ENCODE results near the gene CCDC171. TPM values are rescaled to one million over a fixed set of nuclear protein-coding genes. Genes with fewer than 3 reads are reported as not detected.

The CCDC171 gene
- total and polyA plus RNA-seq, 8 donors: 1.5 to 3.7 (median 2.7) TPM

DNA sequence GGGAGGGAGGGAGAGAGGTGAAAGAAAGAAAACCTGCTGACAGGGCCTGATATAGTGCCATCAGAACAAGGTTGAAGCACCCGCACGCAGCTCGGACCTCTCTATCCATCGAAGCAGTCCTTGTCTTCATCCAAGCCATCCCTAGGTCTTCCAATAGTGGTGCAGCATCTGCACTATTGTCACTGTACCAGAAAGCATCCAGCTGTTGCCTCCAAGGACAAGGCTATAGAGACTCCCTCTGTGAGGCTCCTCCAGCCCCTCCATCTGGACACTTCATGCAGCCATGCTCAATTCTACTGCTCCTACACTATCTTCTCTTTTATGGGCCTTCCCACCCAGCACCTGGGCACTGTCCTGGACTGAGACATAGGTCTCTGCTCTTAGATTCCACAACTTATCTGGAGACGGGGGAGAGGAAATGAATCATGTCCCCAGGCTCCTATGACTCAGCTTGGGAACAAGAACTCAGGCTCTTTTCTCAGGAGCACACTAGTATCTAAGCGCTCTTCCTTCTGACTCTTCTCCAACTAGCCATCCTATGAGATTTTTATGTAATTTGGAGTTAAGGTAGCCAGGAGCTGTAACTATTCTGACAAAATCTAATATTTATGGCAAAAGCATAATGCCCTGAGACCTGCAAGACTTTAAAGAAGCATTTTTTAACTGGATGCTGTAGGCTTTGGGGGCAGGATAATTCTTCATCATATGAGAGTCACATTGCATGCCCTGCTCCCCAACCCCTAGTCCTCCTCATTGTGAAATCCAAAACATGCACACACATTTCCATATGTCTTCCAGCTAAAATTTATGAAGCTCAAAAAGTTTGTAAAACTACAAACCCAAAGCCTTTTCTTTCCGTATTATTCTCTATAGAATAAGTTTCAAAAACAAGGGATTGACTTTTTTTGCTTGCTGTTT, 446.8 kb downstream of the CCDC171 start:
- FAIRE-seq: no peak
- 84 to 87% methylated on average over 7 of the region's 7 CpGs for WGBS, 2 donors
- no peak for DNase-seq
- H3K9me3 ChIP-seq: no peaks in the 10 kb centered on the region
- intact Hi-C loops (cut with DNase I): no loop called here
- peak in 2 of 4 donors; percentile 25 to 73 for ATAC-seq
- H3K4me3 ChIP-seq: no peak overlapping the region
- H3K27ac ChIP-seq: no peak overlapping the region
- no peaks in the 10 kb centered on the region for H3K36me3 ChIP-seq
- H3K4me1 ChIP-seq: no peaks in the 10 kb centered on the region
- no peaks in the 10 kb centered on the region for H3K27me3 ChIP-seq
- TF ChIP-seq, protein P1, sequence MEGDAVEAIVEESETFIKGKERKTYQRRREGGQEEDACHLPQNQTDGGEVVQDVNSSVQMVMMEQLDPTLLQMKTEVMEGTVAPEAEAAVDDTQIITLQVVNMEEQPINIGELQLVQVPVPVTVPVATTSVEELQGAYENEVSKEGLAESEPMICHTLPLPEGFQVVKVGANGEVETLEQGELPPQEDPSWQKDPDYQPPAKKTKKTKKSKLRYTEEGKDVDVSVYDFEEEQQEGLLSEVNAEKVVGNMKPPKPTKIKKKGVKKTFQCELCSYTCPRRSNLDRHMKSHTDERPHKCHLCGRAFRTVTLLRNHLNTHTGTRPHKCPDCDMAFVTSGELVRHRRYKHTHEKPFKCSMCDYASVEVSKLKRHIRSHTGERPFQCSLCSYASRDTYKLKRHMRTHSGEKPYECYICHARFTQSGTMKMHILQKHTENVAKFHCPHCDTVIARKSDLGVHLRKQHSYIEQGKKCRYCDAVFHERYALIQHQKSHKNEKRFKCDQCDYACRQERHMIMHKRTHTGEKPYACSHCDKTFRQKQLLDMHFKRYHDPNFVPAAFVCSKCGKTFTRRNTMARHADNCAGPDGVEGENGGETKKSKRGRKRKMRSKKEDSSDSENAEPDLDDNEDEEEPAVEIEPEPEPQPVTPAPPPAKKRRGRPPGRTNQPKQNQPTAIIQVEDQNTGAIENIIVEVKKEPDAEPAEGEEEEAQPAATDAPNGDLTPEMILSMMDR (IDR thresholded peaks at IDR 0.05): no peak

DNA sequence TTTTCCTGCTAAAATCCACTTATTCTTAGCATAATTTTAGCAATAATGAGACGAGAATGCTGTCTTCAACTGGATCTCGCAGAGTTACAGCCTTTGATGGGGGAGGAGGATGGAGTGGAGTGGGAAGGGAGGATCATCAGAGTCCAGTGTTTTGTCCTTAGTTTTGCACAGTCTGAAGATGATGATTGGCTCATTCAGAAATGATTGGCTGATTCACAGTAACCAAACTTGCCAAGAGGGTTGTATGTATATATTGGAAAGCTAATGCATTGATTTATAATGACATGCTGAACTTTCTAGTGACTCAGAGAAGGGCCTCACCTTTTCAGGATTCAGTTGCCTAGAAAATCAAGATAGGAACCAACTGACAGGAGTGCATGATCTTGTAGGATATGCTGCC, 448.0 kb downstream of the CCDC171 start:
- ATAC-seq: no peak
- 89 to 94% methylated on average over 2 of the region's 2 CpGs for WGBS, 2 donors

DNA sequence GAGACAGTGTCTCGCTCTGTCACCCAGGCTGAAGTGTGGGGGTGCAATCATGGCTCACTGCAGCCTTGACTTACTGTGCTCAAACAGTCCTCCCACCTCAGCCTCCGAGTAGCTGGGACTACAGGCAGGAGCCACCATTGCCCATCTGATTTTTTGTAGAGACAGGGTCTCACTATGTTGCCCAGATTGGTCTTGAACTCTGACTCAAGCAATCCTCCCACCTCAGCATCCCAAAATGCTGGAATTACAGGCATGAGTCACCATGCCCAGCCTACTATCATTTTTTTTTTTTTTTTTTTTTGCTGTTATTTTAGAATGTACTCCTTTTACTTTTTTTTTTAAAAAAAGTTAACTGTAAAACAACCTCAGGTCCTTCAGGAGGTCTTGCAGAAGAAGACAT, 449.0 kb downstream of the CCDC171 start:
- 87 to 88% methylated on average over 2 of the region's 2 CpGs for WGBS, 2 donors
- DNase-seq (no peak), FAIRE-seq (no peak), ATAC-seq (no peak)
- TF ChIP-seq, protein P1 (IDR thresholded peaks at IDR 0.05): no peak
- no peak overlapping the region for H3K27ac ChIP-seq
- H3K4me1 ChIP-seq: no peaks in the 10 kb centered on the region
- H3K27me3 ChIP-seq: no peaks in the 10 kb centered on the region
- peaks cover 0 to 3% (median 0%) of the 10 kb centered on the region in 4 donors for H3K9me3 ChIP-seq
- intact Hi-C loops (cut with DNase I): no loop called here
- no peaks in the 10 kb centered on the region for H3K36me3 ChIP-seq
- no peak overlapping the region for H3K4me3 ChIP-seq

More for the DNA sequence above, 448.0 kb downstream of the CCDC171 start:
- no peak overlapping the region for H3K27ac ChIP-seq
- DNase-seq: no peak
- H3K36me3 ChIP-seq: no peaks in the 10 kb centered on the region
- no peak for FAIRE-seq
- H3K4me1 ChIP-seq: no peaks in the 10 kb centered on the region
- intact Hi-C loops (cut with DNase I): no loop called here
- no peak overlapping the region for H3K4me3 ChIP-seq
- H3K27me3 ChIP-seq: no peaks in the 10 kb centered on the region
- peaks cover 0 to 3% (median 0%) of the 10 kb centered on the region in 4 donors for H3K9me3 ChIP-seq
- TF ChIP-seq, protein P1 (IDR thresholded peaks at IDR 0.05): no peak

DNA sequence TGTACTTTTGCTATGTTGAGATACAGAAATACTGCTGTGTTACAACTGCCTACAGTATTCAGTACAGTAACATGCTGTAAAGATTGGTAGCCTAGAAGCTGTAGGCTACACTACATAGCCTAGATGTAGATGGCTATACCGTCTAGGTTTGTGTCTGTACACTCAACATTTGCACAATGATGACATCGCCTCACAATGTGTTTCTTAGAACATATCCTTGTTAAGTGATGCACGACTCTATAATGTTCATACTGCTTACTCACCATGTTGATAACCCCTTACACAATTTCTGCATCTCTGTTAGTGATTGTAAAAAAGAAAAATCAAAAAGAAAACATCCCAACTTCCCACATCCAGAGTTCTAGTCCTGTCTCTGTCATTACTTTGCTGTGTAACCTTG, 450.0 kb downstream of the CCDC171 start:
- H3K36me3 ChIP-seq: no peaks in the 10 kb centered on the region
- no peaks in the 10 kb centered on the region for H3K4me1 ChIP-seq
- TF ChIP-seq, protein P1 (IDR thresholded peaks at IDR 0.05): no peak
- H3K9me3 ChIP-seq: peaks cover 0 to 3% (median 0%) of the 10 kb centered on the region in 4 donors
- H3K27ac ChIP-seq: no peak overlapping the region
- no peak for DNase-seq
- H3K27me3 ChIP-seq: no peaks in the 10 kb centered on the region
- FAIRE-seq: no peak
- WGBS, 2 donors: 85 to 88% methylated on average over 3 of the region's 3 CpGs
- no peak for ATAC-seq
- intact Hi-C loops (cut with DNase I): no loop called here
- no peak overlapping the region for H3K4me3 ChIP-seq

DNA sequence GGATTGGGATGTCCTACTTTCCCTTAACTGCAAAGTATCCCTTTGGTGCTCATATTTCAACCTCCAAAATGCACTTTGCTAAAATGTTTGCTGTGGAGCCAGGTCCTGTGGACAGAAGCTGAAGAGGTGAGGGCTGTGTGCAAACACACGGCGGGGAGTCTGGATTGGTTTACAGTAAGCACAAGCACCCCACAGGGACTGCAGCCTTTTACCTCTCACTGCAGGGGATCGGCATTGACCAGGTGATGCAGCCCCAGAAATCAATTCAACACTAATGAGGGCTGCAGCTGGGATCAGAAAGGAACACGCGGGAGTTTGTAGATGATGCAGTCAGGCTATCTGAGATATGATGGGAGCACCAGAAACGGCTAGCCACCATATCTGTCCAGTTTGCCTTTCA, 450.9 kb downstream of the CCDC171 start:
- TF ChIP-seq, protein P1 (IDR thresholded peaks at IDR 0.05): no peak
- FAIRE-seq (no peak), DNase-seq (no peak), ATAC-seq (no peak)
- Histone ChIP-seq H3K4me3 (no peak overlapping the region), H3K36me3 (no peaks in the 10 kb centered on the region), H3K4me1 (no peaks in the 10 kb centered on the region), H3K9me3 (peaks cover 0 to 3% (median 0%) of the 10 kb centered on the region in 4 donors), H3K27ac (no peak overlapping the region), H3K27me3 (no peaks in the 10 kb centered on the region)
- intact Hi-C loops (cut with DNase I): no loop called here
- 46 to 47% methylated on average over 6 of the region's 6 CpGs for WGBS, 2 donors
